WTC11 (cell line): Measurements from ENCODE around the gene KCNA5.

Experiments
- TF ChIP-seq, protein P1 (sequence below): fragments of 200-600 bp; IDR thresholded peaks from 2 replicates; pipeline ENCODE4 v1.8.0; 2022; ENCODE audit warnings: antibody characterized with exemption
- TF ChIP-seq, protein P2 (sequence below): sonication (generic); formaldehyde crosslinking; IDR thresholded peaks from 2 replicates; pipeline ENCODE4 v1.8.0; 2022; ENCODE audit warnings: mild to moderate bottlenecking, missing genetic modification reagents

DNA sequence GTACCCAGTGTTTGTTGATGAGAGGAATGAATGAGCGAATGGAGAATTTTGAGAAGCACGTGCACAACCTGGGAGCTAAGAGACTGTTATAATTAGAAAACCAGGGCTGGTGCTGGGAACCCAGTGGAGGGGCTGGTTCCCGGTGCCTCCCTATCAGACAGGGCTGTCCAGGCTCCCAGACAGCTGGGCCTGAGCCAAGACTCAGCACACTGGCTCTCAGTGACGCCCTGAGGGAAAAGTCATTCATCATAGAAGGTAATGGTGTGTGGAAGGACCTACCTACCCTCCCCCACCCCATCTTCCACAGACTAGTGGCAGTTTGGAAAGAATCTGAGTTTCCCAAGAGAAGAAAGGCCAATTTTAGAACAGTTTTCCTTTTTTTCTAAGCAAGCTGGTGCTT, 34.7 kb downstream of the KCNA5 start:
- TF ChIP-seq, protein P1, sequence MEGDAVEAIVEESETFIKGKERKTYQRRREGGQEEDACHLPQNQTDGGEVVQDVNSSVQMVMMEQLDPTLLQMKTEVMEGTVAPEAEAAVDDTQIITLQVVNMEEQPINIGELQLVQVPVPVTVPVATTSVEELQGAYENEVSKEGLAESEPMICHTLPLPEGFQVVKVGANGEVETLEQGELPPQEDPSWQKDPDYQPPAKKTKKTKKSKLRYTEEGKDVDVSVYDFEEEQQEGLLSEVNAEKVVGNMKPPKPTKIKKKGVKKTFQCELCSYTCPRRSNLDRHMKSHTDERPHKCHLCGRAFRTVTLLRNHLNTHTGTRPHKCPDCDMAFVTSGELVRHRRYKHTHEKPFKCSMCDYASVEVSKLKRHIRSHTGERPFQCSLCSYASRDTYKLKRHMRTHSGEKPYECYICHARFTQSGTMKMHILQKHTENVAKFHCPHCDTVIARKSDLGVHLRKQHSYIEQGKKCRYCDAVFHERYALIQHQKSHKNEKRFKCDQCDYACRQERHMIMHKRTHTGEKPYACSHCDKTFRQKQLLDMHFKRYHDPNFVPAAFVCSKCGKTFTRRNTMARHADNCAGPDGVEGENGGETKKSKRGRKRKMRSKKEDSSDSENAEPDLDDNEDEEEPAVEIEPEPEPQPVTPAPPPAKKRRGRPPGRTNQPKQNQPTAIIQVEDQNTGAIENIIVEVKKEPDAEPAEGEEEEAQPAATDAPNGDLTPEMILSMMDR = no peak
- TF ChIP-seq, protein P2, sequence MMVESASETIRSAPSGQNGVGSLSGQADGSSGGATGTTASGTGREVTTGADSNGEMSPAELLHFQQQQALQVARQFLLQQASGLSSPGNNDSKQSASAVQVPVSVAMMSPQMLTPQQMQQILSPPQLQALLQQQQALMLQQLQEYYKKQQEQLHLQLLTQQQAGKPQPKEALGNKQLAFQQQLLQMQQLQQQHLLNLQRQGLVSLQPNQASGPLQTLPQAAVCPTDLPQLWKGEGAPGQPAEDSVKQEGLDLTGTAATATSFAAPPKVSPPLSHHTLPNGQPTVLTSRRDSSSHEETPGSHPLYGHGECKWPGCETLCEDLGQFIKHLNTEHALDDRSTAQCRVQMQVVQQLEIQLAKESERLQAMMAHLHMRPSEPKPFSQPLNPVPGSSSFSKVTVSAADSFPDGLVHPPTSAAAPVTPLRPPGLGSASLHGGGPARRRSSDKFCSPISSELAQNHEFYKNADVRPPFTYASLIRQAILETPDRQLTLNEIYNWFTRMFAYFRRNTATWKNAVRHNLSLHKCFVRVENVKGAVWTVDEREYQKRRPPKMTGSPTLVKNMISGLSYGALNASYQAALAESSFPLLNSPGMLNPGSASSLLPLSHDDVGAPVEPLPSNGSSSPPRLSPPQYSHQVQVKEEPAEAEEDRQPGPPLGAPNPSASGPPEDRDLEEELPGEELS (CRISPR knock-in tag) = no peak
